PFSK-1 (cell line): ENCODE data around the gene SUCNR1.

ENCODE experiments used
- FOXP2 ChIP-seq: optimal IDR thresholded peaks from 2 replicates; pipeline ENCODE3; 2011; ENCODE audit warnings: borderline replicate concordance, control low read depth, inconsistent platforms; ENCODE audit not compliant: insufficient read depth; ENCODE audit errors: extremely low read length, extremely low read depth
- POLR2AphosphoS5 ChIP-seq: IDR thresholded peaks from 2 replicates; pipeline ENCODE4 v1.6.1; 2012; ENCODE audit warnings: low read depth, mild to moderate bottlenecking, control low read depth, low read length, moderate library complexity
- REST ChIP-seq, 2 experiments: IDR thresholded peaks; 2 replicates each; pipeline versions ENCODE4 v1.6.1 to v1.8.0; 2011 to 2012; ENCODE audit warnings: low read depth in 2 of 2, low read length in 2 of 2, control low read depth in 1 of 2, inconsistent platforms in 1 of 2, mild to moderate bottlenecking in 1 of 2, moderate library complexity in 1 of 2; ENCODE audit not compliant: insufficient read depth in 1 of 2
- SIN3A ChIP-seq: IDR thresholded peaks from 2 replicates; pipeline ENCODE4 v1.6.1; 2012; ENCODE audit warnings: mild to moderate bottlenecking, low read length, moderate library complexity, borderline replicate concordance; ENCODE audit not compliant: insufficient read depth
- TAF1 ChIP-seq: IDR thresholded peaks from 2 replicates; pipeline ENCODE4 v1.6.1; 2012; ENCODE audit warnings: low read length, control low read depth, borderline replicate concordance; ENCODE audit not compliant: insufficient read depth

SUCNR1 gene

GRCh38 chr3:151863611-151864010 is 9.8 kb upstream of the SUCNR1 start:
- TF ChIP-seq SIN3A (no peak), POLR2AphosphoS5 (no peak), FOXP2 (no peak), REST (IDR thresholded peaks at IDR 0.05; ENCODE audit: insufficient read depth in 1 of 2, low read depth in 2 of 2, low read length in 2 of 2) (no peak), TAF1 (no peak)

- TF ChIP-seq FOXP2 (no peak), SIN3A (no peak), TAF1 (no peak), REST (IDR thresholded peaks at IDR 0.05; ENCODE audit: insufficient read depth in 1 of 2, low read depth in 2 of 2, low read length in 2 of 2) (no peak), POLR2AphosphoS5 (no peak)
Observed at GRCh38 chr3:151864423-151865101, 8.9 kb upstream of the SUCNR1 start.

- TF ChIP-seq REST (IDR thresholded peaks at IDR 0.05; ENCODE audit: insufficient read depth in 1 of 2, low read depth in 2 of 2, low read length in 2 of 2) (no peak), TAF1 (no peak), SIN3A (no peak), POLR2AphosphoS5 (no peak), FOXP2 (no peak)
Observed at GRCh38 chr3:151866711-151867410, 6.6 kb upstream of the SUCNR1 start.

- no peak for TF ChIP-seq TAF1
- TF ChIP-seq REST (IDR thresholded peaks at IDR 0.05; ENCODE audit: insufficient read depth in 1 of 2, low read depth in 2 of 2, low read length in 2 of 2): no peak
- TF ChIP-seq POLR2AphosphoS5: no peak
- no peak for TF ChIP-seq FOXP2
- no peak for TF ChIP-seq SIN3A
Observed at GRCh38 chr3:151867666-151868065, 5.8 kb upstream of the SUCNR1 start.
